Ishikawa (cell line): ENCODE data around the gene CDC42BPB.

Source experiments
- CREB1 ChIP-seq: IDR thresholded peaks from 2 replicates; pipeline ENCODE4 v1.6.1; 2012; ENCODE audit warnings: low read depth
- EGR1 ChIP-seq: IDR thresholded peaks from 2 replicates; pipeline ENCODE4 v1.6.1; 2012
- EP300 ChIP-seq: IDR thresholded peaks from 2 replicates; pipeline ENCODE4 v1.6.1; 2012; ENCODE audit warnings: borderline replicate concordance
- RAD21 ChIP-seq: IDR thresholded peaks from 2 replicates; pipeline ENCODE4 v1.6.1; 2012; ENCODE audit warnings: low read depth
- TF ChIP-seq, protein P1 (sequence below): IDR thresholded peaks from 2 replicates; pipeline ENCODE4 v1.6.1; 2012; ENCODE audit warnings: low read depth, mild to moderate bottlenecking
- TF ChIP-seq, protein P2 (sequence below): IDR thresholded peaks from 2 replicates; pipeline ENCODE4 v1.6.1; 2012

DNA sequence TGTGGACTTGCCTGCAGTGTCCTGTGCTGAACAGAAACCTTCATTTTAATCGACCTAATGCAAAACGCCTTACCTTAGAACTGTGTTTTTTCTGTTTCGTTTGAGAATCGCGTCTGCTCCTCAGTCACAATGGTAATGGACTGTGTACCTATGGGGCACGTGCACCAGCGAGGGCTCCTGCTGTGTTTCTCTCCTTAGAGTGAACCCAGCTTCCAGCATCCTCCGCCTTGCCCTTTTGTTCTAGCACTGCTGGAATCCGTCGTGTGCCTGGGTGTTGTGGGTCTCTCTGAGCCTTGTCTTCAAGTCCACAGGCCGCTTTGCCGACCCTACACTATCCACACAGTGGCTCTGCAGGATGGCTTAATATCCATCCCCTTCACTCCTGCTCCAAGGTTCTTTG, 131.2 kb downstream of the CDC42BPB start:
- TF ChIP-seq EP300 (no peak), RAD21 (no peak), CREB1 (no peak), EGR1 (no peak)
- TF ChIP-seq, protein P1, sequence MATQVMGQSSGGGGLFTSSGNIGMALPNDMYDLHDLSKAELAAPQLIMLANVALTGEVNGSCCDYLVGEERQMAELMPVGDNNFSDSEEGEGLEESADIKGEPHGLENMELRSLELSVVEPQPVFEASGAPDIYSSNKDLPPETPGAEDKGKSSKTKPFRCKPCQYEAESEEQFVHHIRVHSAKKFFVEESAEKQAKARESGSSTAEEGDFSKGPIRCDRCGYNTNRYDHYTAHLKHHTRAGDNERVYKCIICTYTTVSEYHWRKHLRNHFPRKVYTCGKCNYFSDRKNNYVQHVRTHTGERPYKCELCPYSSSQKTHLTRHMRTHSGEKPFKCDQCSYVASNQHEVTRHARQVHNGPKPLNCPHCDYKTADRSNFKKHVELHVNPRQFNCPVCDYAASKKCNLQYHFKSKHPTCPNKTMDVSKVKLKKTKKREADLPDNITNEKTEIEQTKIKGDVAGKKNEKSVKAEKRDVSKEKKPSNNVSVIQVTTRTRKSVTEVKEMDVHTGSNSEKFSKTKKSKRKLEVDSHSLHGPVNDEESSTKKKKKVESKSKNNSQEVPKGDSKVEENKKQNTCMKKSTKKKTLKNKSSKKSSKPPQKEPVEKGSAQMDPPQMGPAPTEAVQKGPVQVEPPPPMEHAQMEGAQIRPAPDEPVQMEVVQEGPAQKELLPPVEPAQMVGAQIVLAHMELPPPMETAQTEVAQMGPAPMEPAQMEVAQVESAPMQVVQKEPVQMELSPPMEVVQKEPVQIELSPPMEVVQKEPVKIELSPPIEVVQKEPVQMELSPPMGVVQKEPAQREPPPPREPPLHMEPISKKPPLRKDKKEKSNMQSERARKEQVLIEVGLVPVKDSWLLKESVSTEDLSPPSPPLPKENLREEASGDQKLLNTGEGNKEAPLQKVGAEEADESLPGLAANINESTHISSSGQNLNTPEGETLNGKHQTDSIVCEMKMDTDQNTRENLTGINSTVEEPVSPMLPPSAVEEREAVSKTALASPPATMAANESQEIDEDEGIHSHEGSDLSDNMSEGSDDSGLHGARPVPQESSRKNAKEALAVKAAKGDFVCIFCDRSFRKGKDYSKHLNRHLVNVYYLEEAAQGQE: no peak
- TF ChIP-seq, protein P2, sequence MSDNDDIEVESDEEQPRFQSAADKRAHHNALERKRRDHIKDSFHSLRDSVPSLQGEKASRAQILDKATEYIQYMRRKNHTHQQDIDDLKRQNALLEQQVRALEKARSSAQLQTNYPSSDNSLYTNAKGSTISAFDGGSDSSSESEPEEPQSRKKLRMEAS: no peak
